Measurements from ENCODE around the gene LIPC.

LIPC gene

GRCh38 chr15:58438111-58438510 lies 6.3 kb downstream of the LIPC start:
- no peak for DNase-seq

- DNase-seq, result peak; percentile 80
Measured at GRCh38 chr15:58438956-58439355, 7.2 kb downstream of the LIPC start.

GRCh38 chr15:58440158-58440910 lies 8.5 kb downstream of the LIPC start:
- no peak for DNase-seq

GRCh38 chr15:58440922-58441321 lies 9.1 kb downstream of the LIPC start:
- DNase-seq, result no peak

GRCh38 chr15:58441376-58442070 lies 9.7 kb downstream of the LIPC start:
- no peak for DNase-seq

DNA sequence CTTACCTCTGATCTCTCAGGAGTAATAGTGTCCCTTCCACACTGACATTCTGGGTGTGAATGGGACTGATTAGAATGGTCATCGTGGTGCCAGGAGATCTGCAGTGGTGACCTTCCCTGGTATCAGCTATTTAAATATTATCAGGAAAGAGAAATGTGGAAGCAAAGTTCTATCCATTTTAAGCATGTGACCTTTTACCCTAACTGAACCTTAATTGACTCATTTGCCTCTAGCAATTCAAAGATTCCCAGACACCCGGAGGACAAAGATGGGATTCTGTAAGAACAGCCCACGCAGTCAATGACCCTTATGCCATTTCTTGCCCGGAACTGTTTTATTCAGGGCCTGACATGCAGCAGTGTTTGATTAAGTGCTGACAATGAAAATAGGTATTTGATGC lies 10.3 kb downstream of the LIPC start:
- no peak for DNase-seq

DNA sequence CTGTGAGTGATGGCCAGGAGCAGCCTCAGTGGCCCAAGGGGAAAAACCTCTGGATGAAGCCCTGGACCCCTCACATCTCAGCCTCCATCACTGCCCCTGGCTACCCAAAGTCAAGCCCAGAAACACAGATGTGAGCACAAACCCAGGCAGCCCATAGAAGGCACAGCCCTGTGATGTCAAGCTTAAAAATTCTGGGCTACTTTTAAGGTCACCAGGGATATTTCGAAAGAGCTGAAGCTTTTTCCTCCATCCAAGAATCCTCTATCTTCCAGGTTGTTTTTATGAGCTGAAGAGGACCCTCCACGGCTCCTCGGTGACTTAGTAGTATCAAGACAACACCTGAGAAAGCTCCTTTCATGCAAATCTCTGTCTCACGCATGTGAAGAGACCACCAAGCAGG lies 11.5 kb downstream of the LIPC start:
- DNase-seq, result no peak

- DNase-seq, result no peak
Measured at GRCh38 chr15:58444056-58444455, 12.3 kb downstream of the LIPC start.

DNA sequence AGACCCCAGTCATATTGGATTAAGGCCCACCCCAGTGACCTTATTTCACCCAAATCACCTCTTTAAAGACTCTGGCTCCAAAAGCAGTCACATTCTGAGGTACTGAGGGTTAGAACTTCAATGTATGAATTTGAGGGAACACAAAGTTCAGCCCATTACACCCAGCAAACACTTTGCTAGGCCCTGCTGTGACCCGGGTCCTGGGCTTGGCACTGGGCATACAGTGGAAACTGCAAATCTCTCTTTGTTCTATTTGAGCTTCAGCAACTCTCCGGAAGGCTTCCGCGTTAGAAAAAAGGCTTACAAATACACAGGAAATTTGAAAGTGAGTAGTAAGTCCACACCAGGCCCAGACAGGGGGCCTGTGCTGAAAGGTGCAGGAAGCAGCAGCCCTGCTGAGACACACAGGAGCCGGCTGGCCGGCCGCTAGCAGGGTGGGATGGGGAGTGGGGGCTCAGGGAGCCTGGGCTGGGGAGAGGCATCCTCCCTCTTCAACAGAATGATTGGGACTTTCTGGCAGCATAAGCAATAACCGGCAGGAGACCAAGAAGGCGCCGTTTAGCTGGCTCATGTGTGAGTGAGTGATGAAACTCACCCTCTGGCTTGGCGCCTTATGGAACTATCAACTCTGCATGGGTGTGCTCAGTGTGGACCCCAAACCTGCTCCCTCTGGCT lies 13.0 kb downstream of the LIPC start:
- no peak for DNase-seq

GRCh38 chr15:58445865-58446264 lies 14.1 kb downstream of the LIPC start:
- DNase-seq, result no peak

- no peak for DNase-seq
Measured at GRCh38 chr15:58446521-58446920, 14.7 kb downstream of the LIPC start.

DNA sequence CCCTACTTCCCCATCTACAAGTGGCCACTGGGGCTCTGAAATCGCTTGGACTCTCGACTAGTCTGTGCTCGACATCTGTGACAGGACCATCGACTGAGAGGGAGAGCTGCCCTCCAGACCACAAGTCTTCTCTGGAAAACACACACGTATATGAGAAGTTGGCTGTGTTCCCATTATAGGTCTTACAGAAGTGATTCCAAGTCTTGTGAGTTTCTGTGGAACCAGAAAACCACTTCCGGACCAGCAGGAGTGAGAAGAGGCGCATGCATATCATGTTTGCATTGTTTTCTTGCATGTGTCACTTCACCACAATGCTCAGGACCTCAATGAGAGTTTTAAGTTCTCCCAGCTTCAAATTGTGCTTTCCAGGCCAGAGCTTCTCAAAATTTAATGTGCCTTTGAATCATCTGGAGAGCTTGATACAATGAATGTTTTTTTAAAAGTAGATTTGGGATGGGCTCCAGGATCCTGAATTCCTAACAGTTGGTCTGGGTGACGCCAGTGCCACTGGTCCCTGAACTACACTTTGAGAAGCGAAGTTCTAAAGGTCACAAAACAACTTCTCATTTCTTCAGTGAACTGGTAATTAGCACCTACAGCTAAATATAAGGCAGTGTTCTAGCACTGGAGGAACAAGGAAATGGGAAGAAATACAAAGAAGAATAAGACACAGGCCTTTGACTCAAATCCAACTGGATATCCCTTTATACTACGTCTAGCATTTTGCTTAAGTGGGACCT lies 15.7 kb downstream of the LIPC start:
- no peak for DNase-seq

- DNase-seq, result no peak
Measured at GRCh38 chr15:58448331-58448730, 16.5 kb downstream of the LIPC start.

- DNase-seq, result peak; percentile 38
Measured at GRCh38 chr15:58448906-58449305, 17.1 kb downstream of the LIPC start.

DNA sequence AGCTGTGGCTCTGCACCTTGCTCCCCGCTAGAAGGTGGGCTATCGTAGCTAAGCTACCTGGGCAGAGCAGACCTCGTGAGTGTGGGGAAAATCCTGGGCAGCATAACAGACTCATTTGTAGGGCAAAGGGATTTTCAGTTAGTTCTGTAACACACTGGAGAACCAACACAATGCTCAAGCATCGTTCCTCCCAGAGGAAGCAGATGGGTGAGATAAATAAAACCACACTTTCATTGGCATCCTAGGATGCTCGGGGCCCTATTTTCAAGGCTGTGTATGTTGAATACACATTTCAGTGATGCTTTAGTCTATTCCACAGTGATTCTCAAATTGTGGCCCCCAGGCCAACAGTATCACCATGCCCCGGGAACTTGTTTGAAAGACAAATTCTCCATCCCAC lies 20.0 kb downstream of the LIPC start:
- DNase-seq, result no peak

GRCh38 chr15:58452775-58453174 lies 21.0 kb downstream of the LIPC start:
- no peak for DNase-seq

DNA sequence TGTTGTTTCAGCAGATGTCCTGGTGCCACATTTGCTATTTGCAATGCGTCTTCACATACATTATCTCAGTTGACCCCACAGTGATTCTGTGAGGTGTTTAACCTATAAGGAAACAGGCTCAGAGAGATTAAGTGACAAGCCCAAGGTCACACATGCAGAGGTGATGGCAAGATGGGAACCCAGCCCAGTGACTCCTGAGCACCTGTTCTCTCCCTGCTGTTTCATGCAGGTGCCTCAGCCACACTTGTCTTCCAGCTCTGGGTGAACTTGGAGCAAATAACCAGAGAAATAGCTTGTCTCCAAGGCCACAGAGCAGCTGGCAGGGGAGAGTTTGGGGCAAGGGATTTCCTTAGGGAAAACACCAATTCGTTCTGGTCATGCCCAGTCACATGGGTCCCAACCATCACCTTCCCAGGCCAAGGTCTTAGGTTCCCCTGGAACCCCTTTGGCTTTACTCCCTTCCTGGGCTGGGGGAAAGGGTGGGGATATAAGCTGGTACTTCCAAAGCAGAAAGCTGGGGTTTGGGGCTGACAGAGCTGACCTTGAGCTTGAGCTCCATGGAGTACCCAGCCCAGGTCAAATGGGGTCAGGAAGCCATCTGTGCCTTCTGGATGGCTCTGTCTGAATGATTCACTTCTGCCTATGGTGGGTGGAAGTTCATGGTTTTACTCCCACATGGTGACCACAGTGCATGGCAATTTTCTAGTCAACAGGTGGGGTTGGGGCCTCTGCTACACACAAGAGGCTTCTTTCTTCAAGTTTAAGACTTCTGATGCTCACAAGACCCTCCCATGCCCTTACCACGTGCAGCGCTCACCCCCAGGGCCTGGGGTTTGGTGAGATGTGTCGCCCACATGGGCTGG lies 22.4 kb downstream of the LIPC start:
- peak; percentile 41 for DNase-seq

- peak; percentile 93 for DNase-seq
Measured at GRCh38 chr15:58454950-58455401, 23.2 kb downstream of the LIPC start.

- no peak for DNase-seq
Measured at GRCh38 chr15:58457466-58457965, 25.7 kb downstream of the LIPC start.

DNA sequence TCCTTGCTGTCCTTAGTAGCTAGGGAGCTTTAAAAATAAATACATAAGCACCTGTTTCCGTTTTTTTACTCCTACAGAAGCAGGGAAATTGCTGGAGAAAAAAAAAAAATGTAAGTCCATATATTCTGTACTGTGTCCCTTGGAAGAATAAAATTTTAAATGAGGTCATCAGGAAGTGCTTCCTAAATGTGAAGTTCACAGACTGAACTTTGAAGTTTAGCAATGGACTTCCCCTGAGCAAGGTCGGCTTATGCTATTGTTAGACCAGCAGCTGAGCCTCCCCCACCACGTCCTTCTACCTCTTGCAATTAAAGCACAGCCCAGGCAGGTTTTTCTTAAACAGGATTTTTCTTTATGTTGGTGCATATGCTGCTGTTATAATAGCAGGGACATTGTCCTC lies 26.3 kb downstream of the LIPC start:
- DNase-seq, result no peak

- no peak for DNase-seq
Measured at GRCh38 chr15:58459045-58459444, 27.3 kb downstream of the LIPC start.

- peak; percentile 63 for DNase-seq
Measured at GRCh38 chr15:58459560-58459959, 27.8 kb downstream of the LIPC start.
